Erythroblast (primary cell): Measurements from ENCODE around the gene ZNF316.

Experiments used
- GATA1 ChIP-seq: IDR thresholded peaks from 2 replicates; pipeline ENCODE4 v1.6.1; 2011; ENCODE audit warnings: low read depth, mild to moderate bottlenecking, control low read depth, low read length, moderate library complexity
- POLR2A ChIP-seq: IDR thresholded peaks from 2 replicates; pipeline ENCODE4 v1.6.1; 2011; ENCODE audit warnings: mild to moderate bottlenecking, low read length

- TF ChIP-seq POLR2A (no peak), GATA1 (no peak)
Measured at GRCh38 chr7:6701860-6702259, 64.7 kb downstream of the ZNF316 start.
